Spinal cord (tissue), 10 donors: ENCODE results near the gene PADI6. TPM values are rescaled to one million over a fixed set of nuclear protein-coding genes. Genes with fewer than 3 reads are reported as not detected.
A peak's percentile ranks its signal among the peaks of the same experiment; 100 is the strongest.

Experiments
- DNase-seq, 6 donors: peaks; one replicate each; pipeline versions ENCODE4 v3.0.0 to v3.0.0-alpha.2; 2013 to 2015; ENCODE audit warnings: low spot score in 6 of 6, low read depth in 4 of 6
- H3K27ac ChIP-seq: one replicate; pipeline ENCODE4 v1.5.1; 2013; ENCODE audit warnings: low read depth, low read length, control low read depth
- H3K27me3 ChIP-seq: one replicate; pipeline ENCODE4 v1.6.1; 2013; ENCODE audit warnings: low read length; ENCODE audit not compliant: control insufficient read depth, insufficient read depth
- H3K36me3 ChIP-seq: one replicate; pipeline ENCODE4 v1.6.1; 2013; ENCODE audit warnings: low read length; ENCODE audit not compliant: control insufficient read depth, insufficient read depth
- H3K4me1 ChIP-seq: one replicate; pipeline ENCODE4 v1.6.1; 2013; ENCODE audit warnings: low read length; ENCODE audit not compliant: control insufficient read depth, insufficient read depth
- H3K4me3 ChIP-seq: one replicate; pipeline ENCODE4 v1.5.1; 2013; ENCODE audit warnings: low read depth, low read length, control low read depth
- H3K9me3 ChIP-seq: one replicate; pipeline ENCODE4 v1.6.1; 2013; ENCODE audit warnings: low read length; ENCODE audit not compliant: control insufficient read depth, insufficient read depth
- WGBS: methylation state at CpG from one replicate; pipeline ENCODE4 v1.1.5; 2013; ENCODE audit warnings: missing lambda C conversion rate; ENCODE audit not compliant: insufficient coverage; 5-methylcytosine and 5-hydroxymethylcytosine counted together
- polyA plus RNA-seq, 2 donors: library from polyadenylated mRNA; unstranded; fragments of 120-200 nt; gene quantifications; one replicate each; pipeline ENCODE4 v1.2.1, GENCODE V29; 2013; ENCODE audit not compliant: insufficient read length in 2 of 2
- total RNA-seq, 2 donors: library from RNA; depleted of rRNA in 1 of 2; stranded (reverse); fragments of 120-200 nt in 1 of 2; fragments of >200 nt in 1 of 2; gene quantifications; one replicate each; pipeline versions ENCODE4 v1.2.3 to v1.2.4, GENCODE V29; 2013 to 2014
- donor health status: healthy.

PADI6 gene
- total and polyA plus RNA-seq, 4 donors: not detected

- no peak overlapping the region for H3K27ac ChIP-seq
- H3K9me3 ChIP-seq: no peaks in the 10 kb centered on the region
- H3K36me3 ChIP-seq: peaks cover 72% of the 10 kb centered on the region
- no peak for DNase-seq
- 92% methylated on average over 17 of the region's 21 CpGs for WGBS
- no peaks in the 10 kb centered on the region for H3K27me3 ChIP-seq
- no peaks in the 10 kb centered on the region for H3K4me1 ChIP-seq
- H3K4me3 ChIP-seq: no peak overlapping the region
Observed at GRCh38 chr1:17427696-17428660, 56.0 kb downstream of the PADI6 start.

- Histone ChIP-seq H3K27me3 (no peaks in the 10 kb centered on the region), H3K4me3 (no peak overlapping the region), H3K4me1 (no peaks in the 10 kb centered on the region), H3K9me3 (no peaks in the 10 kb centered on the region), H3K27ac (no peak overlapping the region), H3K36me3 (peaks cover 73% of the 10 kb centered on the region)
- DNase-seq: no peak
- 92% methylated on average over 7 of the region's 9 CpGs for WGBS
Observed at GRCh38 chr1:17429183-17429582, 57.2 kb downstream of the PADI6 start.

GRCh38 chr1:17432412-17432811 is 60.4 kb downstream of the PADI6 start:
- no peak for DNase-seq
- peaks cover 18% of the 10 kb centered on the region for H3K4me1 ChIP-seq
- H3K4me3 ChIP-seq: no peak overlapping the region
- H3K36me3 ChIP-seq: peaks cover 60% of the 10 kb centered on the region
- H3K27me3 ChIP-seq: no peaks in the 10 kb centered on the region
- no peak overlapping the region for H3K27ac ChIP-seq
- H3K9me3 ChIP-seq: no peaks in the 10 kb centered on the region
- 93% methylated on average over 3 of the region's 3 CpGs for WGBS

- Histone ChIP-seq H3K9me3 (no peaks in the 10 kb centered on the region), H3K36me3 (peaks cover 52% of the 10 kb centered on the region), H3K27ac (no peak overlapping the region), H3K4me3 (no peak overlapping the region), H3K27me3 (no peaks in the 10 kb centered on the region), H3K4me1 (peaks cover 18% of the 10 kb centered on the region)
- WGBS: 91% methylated on average over 4 of the region's 13 CpGs
- no peak for DNase-seq
Observed at GRCh38 chr1:17433261-17433660, 61.3 kb downstream of the PADI6 start.

GRCh38 chr1:17434016-17434415 is 62.0 kb downstream of the PADI6 start:
- no peaks in the 10 kb centered on the region for H3K9me3 ChIP-seq
- H3K27me3 ChIP-seq: no peaks in the 10 kb centered on the region
- H3K36me3 ChIP-seq: peaks cover 48% of the 10 kb centered on the region
- H3K4me1 ChIP-seq: peaks cover 18% of the 10 kb centered on the region
- H3K4me3 ChIP-seq: no peak overlapping the region
- DNase-seq: no peak
- H3K27ac ChIP-seq: no peak overlapping the region
- 86% methylated on average over 1 of the region's 3 CpGs for WGBS

- H3K27me3 ChIP-seq: no peaks in the 10 kb centered on the region
- H3K4me1 ChIP-seq: peaks cover 18% of the 10 kb centered on the region
- DNase-seq: no peak
- 84% methylated on average over 7 of the region's 9 CpGs for WGBS
- H3K27ac ChIP-seq: no peak overlapping the region
- H3K4me3 ChIP-seq: no peak overlapping the region
- no peaks in the 10 kb centered on the region for H3K9me3 ChIP-seq
- peaks cover 46% of the 10 kb centered on the region for H3K36me3 ChIP-seq
Observed at GRCh38 chr1:17434601-17435000, 62.6 kb downstream of the PADI6 start.

GRCh38 chr1:17436380-17437174 is 64.6 kb downstream of the PADI6 start:
- Histone ChIP-seq H3K4me3 (peak overlapping the region; percentile 57), H3K4me1 (peaks cover 26% of the 10 kb centered on the region), H3K9me3 (no peaks in the 10 kb centered on the region), H3K36me3 (peaks cover 42% of the 10 kb centered on the region), H3K27me3 (peaks cover 14% of the 10 kb centered on the region), H3K27ac (no peak overlapping the region)
- WGBS: 49% methylated on average over 10 of the region's 13 CpGs
- DNase-seq: no peak

GRCh38 chr1:17437260-17437579 is 65.2 kb downstream of the PADI6 start:
- WGBS: under 1% methylated on average over 8 of the region's 9 CpGs
- DNase-seq: no peak
- peaks cover 26% of the 10 kb centered on the region for H3K4me1 ChIP-seq
- peaks cover 38% of the 10 kb centered on the region for H3K36me3 ChIP-seq
- peak overlapping the region; percentile 25 for H3K27ac ChIP-seq
- peaks cover 20% of the 10 kb centered on the region for H3K27me3 ChIP-seq
- peak overlapping the region; percentile 57 for H3K4me3 ChIP-seq
- no peaks in the 10 kb centered on the region for H3K9me3 ChIP-seq

GRCh38 chr1:17437580-17438317 is 65.8 kb downstream of the PADI6 start:
- Histone ChIP-seq H3K36me3 (peaks cover 33% of the 10 kb centered on the region), H3K27ac (peak overlapping the region; percentile 25), H3K4me1 (peaks cover 26% of the 10 kb centered on the region), H3K4me3 (peak overlapping the region; percentile 57), H3K9me3 (no peaks in the 10 kb centered on the region), H3K27me3 (peaks cover 20% of the 10 kb centered on the region)
- peak in 4 of 6 donors; percentile 43 to 81 (median 64) for DNase-seq
- under 1% methylated on average over 112 of the region's 115 CpGs for WGBS
